SK-N-MC (cell line): ENCODE data around the gene MAGEL2.

Experiments
- EZH2 ChIP-seq: fragments of 200-600 bp; sonication (generic); IDR thresholded peaks from one replicate; pipeline ENCODE4 v1.6.1; 2017; ENCODE audit warnings: antibody characterized with exemption
- POLR2AphosphoS5 ChIP-seq: IDR thresholded peaks from 2 replicates; pipeline ENCODE4 v1.6.1; 2012; ENCODE audit warnings: mild to moderate bottlenecking, low read depth, low read length, borderline replicate concordance

DNA sequence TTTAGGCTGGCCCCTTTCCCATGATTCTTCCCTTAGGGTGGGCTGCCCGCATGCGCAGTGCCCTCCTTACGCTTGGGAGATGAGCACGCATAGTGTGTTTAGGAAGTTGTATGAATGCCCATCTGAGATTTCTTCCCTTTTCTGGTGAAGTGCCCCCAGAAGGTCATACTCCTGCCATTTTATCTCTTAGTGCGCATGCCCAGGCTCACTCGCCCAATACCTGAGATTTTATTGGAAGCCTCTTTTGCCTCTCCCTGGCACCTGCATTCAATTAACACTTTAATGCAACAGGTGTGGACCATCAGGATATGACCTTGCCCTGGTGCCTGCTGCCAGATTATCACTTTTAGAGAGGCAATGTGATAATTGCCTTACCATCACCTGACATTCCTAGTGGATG is 45.5 kb downstream of the MAGEL2 start:
- no peak for TF ChIP-seq EZH2
- no peak for TF ChIP-seq POLR2AphosphoS5
